Liver (tissue), 3 donors: ENCODE data around the gene CRYL1.

ENCODE experiments used
- ATF3 ChIP-seq: IDR thresholded peaks from 2 replicates; pipeline ENCODE4 v1.6.1; 2016; ENCODE audit warnings: antibody characterized with exemption
- CTCF ChIP-seq: fragments of 150-350 bp; IDR thresholded peaks from 2 replicates; pipeline ENCODE4 v1.5.1; 2017; ENCODE audit warnings: improper control_type of control experiment, low read depth, low read length; ENCODE audit not compliant: missing input control
- MAX ChIP-seq: IDR thresholded peaks from 2 replicates; pipeline ENCODE4 v1.6.1; 2016; ENCODE audit warnings: antibody characterized with exemption
- RAD21 ChIP-seq, 2 donors: IDR thresholded peaks; 2 replicates each; pipeline ENCODE4 v1.6.1; 2016; ENCODE audit warnings: antibody characterized with exemption in 2 of 2, mild to moderate bottlenecking in 2 of 2
- ZBTB33 ChIP-seq: IDR thresholded peaks from 2 replicates; pipeline ENCODE4 v1.6.1; 2016; ENCODE audit warnings: antibody characterized with exemption
- donor health status: healthy.
- donor health status: healthy.

GRCh38 chr13:20501592-20501991 is 24.1 kb downstream of the CRYL1 start:
- TF ChIP-seq ZBTB33 = no peak
- no peak for TF ChIP-seq RAD21 (IDR thresholded peaks at IDR 0.05)
- TF ChIP-seq MAX = no peak
- no peak for TF ChIP-seq ATF3
- TF ChIP-seq CTCF = no peak
